ENCODE measurements around the gene C3.
A peak's percentile ranks its signal among the peaks of the same experiment; 100 is the strongest.
"Not testable (repeated sequence)": the region's sequence is repeated elsewhere in the genome, so short reads cannot be mapped to it uniquely, and the experiment has no call there.

Gene C3

DNA sequence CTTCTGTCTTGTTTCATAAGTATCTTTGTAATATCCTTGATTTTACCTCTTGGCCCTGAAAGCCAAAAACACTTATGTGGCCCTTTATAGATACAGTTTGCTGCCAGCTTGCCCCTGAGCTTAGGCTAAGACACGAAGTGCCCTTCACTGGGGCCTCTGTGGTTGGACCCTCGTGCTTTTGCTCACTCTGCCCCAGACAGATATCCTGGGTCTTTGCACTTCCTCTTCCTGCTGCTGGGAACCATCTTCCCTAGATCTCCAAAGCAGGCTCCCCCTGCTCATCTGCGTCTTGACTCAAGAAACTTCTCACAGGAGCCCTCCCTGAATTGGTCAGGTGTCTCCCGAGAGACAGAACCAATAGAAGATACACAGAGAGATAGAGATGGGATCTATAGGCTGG lies 48.5 kb downstream of the C3 start:
- H3K4me3 ChIP-seq (ENCODE audit: low read length): no peak overlapping the region
- TF ChIP-seq ZNF274 (IDR thresholded peaks at IDR 0.05; ENCODE audit: low read depth, low read length): no peak

DNA sequence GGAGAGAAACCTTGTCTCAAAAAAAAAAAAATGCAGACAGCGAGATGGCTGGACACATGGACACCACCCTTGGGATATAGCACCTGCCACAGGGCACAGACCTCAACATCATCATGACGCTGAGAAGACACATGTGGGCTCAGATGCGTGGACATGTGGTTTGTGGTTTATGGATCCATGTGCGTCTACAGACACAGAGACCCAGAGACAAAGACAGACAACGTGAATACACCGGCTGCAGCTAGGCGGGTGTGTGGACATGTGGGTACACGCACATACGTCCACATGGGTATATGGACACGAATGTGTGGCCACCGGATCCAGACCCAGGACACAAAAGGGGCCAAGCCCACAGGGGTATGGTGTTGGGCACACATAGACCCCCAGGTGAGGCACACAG lies 51.8 kb downstream of the C3 start:
- peak overlapping the region; percentile 68; the same call in 1 of the 2 replicates for H3K4me3 ChIP-seq (ENCODE audit: low read length)

DNA sequence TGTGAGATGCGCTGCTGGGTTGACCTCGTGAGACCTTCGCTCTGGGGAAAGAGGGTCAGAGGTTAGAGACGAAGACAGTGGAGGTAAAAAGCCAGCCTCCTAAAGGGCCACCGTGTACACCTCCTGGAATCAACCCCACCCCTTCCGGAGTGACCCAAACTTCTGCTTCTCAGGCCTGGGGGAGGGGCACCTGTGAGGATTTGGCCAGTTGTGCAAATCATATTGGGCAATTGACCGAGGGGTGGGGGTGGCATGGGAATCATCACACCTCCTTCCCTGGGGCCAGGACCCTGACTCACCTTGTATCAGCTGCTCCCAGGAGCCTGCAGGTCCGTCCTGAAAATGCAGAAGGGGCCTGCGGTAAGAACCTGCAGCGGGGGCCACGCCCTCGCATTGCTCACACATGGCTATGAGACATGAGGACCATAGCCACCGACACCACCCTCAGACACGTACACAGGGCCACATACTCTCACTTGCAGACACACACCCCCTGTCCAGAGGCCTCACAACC lies 53.3 kb downstream of the C3 start:
- TF ChIP-seq ZNF274 (IDR thresholded peaks at IDR 0.05; ENCODE audit: low read depth, low read length): no peak

More for the DNA sequence above, 51.8 kb downstream of the C3 start:
- no peak for TF ChIP-seq ZNF274 (IDR thresholded peaks at IDR 0.05; ENCODE audit: low read depth, low read length)

DNA sequence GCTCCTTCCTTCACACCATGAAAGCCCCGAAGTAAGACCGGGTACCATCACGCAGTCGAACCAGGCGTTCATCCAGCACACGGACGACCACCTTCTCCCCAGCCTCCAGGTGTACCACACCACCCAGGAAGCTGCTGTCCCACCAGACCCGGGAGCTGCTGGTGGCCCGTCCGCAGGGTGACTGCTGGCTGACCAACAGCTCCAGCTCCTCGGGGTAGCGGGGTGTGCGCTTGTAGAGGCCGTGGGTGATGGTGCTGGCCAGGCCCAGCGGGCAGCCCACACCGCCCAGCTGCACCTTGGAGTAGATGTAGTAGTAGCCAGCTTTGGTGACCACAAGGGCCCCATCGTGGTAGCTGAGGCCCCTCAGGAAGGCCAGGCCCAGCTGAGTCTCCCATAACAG lies 55.5 kb downstream of the C3 start:
- TF ChIP-seq ZNF274 (IDR thresholded peaks at IDR 0.05; ENCODE audit: low read depth, low read length): no peak
- H3K4me3 ChIP-seq (ENCODE audit: low read length): no peak overlapping the region

More for the DNA sequence above, 53.3 kb downstream of the C3 start:
- H3K4me3 ChIP-seq (ENCODE audit: low read length): no peak overlapping the region

DNA sequence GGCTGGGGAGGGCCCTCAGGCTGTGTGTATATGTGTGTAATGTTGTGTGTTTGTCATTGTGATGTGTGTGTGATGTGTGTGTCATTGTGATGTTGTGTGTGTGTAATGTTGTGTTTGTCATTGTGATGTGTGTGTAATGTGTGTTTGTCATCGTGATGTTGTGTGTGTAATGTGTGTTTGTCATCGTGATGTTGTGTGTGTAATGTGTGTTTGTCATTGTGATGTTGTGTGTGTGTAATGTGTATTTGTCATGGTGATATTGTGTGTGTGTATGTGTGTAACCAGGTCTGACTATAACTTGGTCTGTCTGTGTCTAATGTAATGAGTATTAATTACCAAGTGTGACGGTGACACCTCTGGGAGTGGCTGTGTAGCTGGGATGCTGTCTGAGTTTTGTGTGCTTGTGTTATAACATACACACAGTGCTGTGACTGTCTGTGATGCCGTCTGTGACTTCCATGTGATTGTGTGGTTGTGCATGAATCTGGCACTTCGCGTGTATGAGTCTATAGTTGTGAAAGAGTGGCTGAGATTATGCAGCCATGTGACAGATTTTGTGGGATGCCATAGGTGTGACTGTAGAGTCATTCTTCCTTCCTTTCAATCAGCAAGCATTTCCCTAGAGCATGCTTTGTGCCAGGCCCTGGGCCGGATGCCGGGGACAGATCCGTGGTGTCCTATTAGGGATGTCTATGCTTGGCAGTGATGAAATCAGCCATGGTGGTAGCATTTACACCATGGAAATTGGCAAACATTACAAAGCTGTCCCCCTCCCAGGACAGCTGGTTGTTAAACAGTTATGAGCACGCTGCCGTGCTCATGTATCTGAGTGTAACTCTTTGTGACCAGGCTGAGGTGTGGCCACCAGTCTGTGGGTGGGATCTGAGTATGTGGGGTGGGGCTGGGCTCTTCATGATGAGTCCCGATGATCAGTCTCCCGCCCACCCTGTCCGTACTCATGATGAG lies 56.9 kb downstream of the C3 start:
- no peak for TF ChIP-seq ZNF274 (IDR thresholded peaks at IDR 0.05; ENCODE audit: low read depth, low read length)
- no peak overlapping the region for H3K4me3 ChIP-seq (ENCODE audit: low read length)

DNA sequence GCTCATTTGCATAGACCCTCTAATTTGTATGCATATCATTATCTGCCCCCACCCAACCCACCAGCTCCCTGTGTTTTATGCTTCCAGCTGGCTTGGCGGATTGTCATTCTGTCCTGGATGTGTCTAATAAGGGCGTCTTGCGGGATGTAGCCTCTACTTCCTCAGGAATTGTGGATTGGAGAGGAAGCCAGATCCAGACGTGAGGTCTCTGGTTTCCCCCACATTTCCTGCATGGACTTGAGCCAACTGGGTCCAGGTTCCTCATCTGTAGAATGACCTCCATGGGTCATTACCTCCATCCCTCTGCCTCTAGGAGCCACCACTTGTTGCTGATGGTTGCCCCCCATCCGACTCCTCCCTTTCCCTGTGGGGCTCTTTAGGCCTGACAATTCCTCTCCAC lies 57.7 kb downstream of the C3 start:
- H3K4me3 ChIP-seq (ENCODE audit: low read length): no peak overlapping the region
- TF ChIP-seq ZNF274 (IDR thresholded peaks at IDR 0.05; ENCODE audit: low read depth, low read length): no peak

DNA sequence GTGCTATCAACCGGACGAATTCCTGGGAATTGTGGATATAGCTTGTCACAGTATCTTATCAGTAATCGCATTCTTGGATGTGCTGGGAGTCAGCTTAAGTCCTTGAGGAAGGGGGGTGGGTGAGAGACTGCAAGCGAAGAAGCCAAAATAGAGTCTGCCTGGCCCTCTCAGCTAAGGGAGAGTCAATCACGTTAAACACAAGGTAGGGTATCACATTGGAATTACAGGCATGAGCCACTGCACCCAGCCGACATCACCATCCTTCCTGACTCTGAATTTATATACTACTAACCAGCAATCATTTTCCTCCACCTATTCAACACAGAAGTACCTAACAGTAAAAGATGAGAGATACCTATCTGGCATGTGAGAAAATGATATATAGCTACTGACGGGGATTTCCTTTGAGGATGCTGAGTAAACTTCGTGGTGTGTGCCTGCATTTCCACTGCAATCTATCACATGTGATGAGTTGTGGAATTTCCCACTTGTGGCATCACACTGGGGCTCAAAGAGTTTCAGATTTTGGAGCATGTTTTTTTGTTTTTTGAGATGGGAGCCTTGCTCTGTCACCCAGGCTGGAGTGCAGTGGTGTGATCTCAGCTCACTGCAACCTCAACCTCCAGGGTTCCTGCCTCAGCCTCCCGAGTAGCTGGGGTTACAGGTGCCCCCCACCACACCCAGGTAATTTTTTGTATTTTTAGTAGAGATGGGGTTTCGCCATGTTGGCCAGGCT lies 58.8 kb downstream of the C3 start:
- H3K4me3 ChIP-seq (ENCODE audit: low read length): not testable (repeated sequence)

DNA sequence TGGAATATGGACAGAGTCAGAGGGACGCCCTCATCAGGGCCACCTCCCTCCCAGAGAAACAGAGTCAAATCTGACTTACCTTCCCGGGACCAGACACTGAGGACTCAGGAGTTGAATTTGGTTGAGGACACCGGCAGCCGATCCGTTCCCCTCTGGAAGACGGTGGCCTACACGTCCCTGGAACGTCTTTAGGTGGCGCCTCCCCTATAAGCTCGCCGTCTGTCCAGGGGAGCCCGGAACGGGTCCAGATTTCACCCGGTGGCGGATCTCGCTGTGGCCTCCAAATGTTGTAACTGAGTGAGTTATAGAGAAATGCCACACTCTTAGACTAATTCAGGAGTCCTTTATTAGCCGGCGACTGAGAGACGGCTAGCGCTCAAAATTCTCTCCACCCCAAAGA lies 59.5 kb downstream of the C3 start:
- H3K4me3 ChIP-seq (ENCODE audit: low read length): peak overlapping the region; percentile 9; the same call in 1 of the 2 replicates
- TF ChIP-seq ZNF274 (IDR thresholded peaks at IDR 0.05; ENCODE audit: low read depth, low read length): no peak

DNA sequence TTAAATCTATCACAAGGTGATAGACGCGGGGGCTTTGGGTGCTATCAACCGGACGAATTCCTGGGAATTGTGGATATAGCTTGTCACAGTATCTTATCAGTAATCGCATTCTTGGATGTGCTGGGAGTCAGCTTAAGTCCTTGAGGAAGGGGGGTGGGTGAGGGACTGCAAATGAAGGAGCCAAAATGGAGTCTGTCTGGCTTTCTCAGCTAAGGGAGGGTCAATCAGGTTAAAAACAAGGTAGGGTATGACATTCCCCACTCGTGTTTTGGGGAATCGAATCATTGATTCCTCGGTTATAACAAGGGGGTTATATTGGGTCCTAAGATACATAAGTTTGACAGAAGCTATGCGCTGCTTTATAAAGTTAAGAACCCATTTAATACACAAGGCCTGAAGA lies 64.1 kb downstream of the C3 start:
- not testable (repeated sequence) for H3K4me3 ChIP-seq (ENCODE audit: low read length)

DNA sequence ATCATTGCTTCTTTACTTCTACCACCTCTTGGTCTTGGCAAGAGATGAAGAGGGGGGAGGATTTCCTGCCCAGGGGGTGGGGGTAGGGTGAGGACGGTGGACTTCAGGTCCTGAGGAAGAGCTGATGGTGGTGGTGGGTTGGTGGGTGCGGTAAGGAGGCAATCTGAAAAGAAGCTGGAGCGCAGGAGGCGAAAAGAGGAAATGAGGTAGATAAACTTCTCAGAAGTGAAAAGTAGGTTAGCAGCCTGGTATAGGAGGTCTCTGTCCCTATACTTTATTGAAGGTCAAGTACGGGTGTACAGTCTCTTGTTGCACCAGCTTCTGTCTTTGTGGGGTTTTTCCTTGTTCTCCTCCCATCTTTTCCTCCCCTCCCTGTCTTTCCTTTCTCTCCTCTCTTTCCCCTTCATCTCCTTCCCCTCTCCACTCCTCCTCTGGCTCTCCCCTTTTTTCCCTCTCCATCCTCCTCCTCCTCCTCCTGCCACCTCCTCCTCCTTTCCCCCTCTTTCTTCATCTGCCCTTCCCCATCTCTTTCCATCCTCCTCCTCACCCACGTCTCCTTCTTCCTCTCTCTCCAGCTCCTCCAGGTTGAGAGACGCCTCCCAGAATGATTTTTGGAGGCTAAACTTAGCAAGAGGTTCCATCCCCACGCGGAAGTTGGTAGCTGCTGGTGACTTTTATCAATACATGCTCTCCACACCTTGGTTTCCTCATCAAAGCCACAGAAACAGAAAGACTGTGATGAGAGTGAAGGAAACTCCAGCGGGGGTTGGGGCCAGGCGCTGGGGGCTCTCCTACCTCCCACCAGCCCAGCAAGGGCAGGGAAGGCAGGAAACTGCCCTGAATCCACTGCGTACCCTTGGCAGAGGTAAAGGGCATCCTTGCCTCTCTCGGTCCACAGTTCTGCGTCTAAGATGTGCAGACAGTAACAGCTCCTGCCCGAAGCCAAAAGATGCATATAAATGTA lies 65.8 kb downstream of the C3 start:
- no peak for TF ChIP-seq ZNF274 (IDR thresholded peaks at IDR 0.05; ENCODE audit: low read depth, low read length)
- peak overlapping the region; percentile 3; the same call in 1 of the 2 replicates for H3K4me3 ChIP-seq (ENCODE audit: low read length)

DNA sequence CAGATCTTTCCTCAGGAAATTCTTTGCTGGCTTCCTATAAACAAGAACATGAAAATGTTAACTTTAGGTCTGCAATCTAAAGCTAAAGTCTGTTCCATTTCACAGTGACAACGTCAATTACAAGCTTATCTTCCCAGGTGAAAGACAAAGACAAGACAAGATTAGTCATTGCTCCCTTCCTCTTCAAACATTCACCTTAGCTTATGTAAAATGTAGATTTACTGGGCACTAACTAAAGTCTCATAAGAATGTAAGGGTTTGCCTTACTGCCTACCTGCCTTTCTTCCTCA lies 67.7 kb downstream of the C3 start:
- no peak for TF ChIP-seq ZNF274 (IDR thresholded peaks at IDR 0.05; ENCODE audit: low read depth, low read length)
- H3K4me3 ChIP-seq (ENCODE audit: low read length): no peak overlapping the region

DNA sequence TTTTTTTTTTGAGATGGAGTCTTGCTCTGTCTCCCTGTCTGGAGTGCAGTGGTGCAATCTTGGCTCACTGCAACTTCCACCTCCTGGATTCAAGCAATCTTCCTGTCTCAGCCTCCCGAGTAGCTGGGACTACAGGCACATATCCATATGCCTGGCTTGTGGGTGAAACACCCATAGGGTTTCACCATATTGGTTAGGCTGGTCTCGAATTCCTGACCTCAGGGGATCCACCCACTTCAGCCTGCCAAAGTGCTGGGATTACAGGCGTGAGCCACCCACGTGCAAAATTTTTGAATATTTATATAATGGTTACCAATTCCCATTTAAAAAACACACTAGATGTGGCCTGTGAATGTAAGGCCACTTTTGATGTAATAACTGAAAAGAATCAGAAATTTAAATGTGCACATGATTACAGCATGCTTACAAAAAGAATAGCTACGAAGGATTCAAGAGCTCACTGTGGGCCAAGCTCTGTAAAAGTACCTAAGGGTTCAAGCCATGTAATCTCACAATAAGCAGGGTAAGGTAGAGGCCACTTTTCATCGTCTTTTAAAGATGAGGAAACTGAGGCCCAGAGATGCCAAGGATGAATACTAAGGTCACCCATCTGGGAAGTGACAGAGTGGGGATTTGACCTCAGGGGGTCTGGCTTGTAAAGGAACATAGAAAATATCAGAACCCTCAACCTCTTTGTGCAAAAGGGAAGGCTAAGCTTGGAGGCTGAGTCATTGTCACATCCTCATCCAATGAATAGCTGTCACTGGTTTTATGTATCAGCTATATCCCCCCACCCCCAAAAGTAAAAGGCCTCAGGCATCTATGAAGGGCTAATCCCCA lies 68.3 kb downstream of the C3 start:
- no peak overlapping the region for H3K4me3 ChIP-seq (ENCODE audit: low read length)
- no peak for TF ChIP-seq ZNF274 (IDR thresholded peaks at IDR 0.05; ENCODE audit: low read depth, low read length)

DNA sequence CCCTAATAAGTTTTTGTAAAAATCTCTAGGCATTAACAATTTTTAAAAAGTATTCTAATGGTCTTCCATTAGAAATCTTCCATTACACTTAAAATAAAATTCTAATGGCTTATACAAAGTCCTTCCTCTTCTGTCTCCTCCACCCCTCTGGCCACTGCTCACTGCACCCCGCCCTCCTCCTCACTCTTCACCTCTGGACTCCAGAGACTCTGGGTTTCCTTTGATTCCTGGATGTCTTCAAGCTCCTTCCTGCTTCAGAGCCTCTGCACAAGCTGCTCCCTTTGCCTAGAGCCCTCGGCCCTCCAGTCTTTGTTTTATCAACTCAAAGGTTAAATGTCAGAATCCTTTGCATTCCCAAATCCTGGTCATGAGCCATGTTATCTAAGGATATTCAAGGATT lies 71.3 kb downstream of the C3 start:
- no peak overlapping the region for H3K4me3 ChIP-seq (ENCODE audit: low read length)
- no peak for TF ChIP-seq ZNF274 (IDR thresholded peaks at IDR 0.05; ENCODE audit: low read depth, low read length)
